HG03066 (cell line): Measurements from ENCODE around the gene KIF1B.
"Not testable (repeated sequence)": the region's sequence is repeated elsewhere in the genome, so short reads cannot be mapped to it uniquely, and the experiment has no call there.

ENCODE experiments used
- ATAC-seq: cut with Tn5 transposase; IDR thresholded peaks from one replicate; pipeline ENCODE4 v1.9.1; 2021; ENCODE audit warnings: low read depth; ENCODE audit not compliant: unreplicated experiment

KIF1B gene

GRCh38 chr1:10189659-10190058, 20.7 kb upstream of the KIF1B start:
- ATAC-seq: no peak

DNA sequence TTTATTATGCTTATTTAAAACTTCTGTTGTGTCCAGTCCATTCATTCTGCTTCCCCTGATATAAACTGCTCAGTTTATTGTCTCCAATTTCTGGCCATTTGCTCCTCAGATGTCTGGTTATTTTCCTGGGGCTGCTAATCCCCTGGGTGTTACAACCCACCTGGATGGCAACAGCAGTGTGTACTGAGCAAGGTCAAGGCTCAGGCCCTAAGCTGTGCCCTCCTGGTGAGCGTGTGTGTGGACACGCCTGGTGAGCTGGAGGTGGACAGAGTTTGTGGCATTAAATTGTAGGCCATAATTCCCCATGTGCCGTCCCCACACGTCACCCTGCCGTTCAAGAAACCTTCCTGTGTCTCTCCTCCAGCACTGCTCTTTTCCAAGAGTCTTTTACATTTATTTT, 18.1 kb upstream of the KIF1B start:
- ATAC-seq: no peak

DNA sequence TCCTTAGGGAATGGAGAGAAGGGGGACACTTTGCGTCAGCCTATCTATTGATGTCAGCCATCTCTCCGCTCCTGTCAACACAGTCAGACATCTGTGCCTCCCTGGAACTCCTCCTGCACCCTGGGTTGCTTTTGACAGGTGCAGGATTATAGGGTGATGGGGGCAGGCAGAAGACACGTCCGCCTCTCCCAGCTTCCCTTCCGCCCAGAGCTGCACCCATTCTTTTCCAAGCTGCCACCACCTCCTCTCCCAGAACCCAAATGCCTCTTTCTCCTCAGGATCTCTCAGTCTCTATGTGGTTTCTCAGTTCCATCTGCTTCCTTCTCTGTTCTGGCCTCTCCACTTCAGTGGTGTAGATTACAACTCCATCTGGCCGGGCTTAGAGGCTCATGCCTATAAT, 17.1 kb upstream of the KIF1B start:
- no peak for ATAC-seq

DNA sequence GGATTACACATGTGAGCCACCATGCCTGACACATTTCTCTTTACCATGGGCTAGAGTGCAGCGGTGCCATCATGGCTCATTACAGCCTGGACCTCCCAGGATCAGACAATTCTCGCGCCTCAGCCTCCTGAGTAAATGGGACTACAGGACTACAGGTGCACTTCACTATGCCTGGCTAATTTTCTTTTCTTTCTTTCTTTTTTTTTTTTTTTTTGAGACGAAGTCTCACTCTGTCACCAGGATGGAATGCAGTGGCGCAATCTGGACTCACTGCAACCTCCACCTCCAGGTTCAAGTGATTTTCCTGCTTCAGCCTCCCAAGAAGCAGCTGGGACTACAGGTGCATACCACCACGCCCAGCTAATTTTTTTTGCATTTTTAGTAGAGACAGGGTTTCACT, 14.8 kb upstream of the KIF1B start:
- ATAC-seq: no peak

DNA sequence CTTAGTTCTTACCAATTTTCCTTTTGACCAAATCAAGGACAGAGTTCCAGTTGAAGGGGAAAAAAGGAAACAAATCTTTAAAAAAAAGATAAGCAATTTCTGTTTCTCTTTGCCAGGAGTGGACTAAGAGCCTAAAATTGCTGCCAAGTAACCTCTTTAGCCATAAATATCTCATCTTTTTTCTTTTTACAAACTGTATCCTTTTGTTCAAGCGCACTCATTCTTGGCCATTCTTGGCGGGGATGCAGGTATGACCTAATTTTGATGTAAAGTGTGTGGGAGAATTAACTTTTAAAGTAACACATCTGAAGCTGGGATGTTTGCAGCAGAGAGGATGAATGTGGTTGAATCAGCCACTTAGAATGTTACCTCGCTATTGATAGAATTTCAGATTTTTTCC, 13.4 kb upstream of the KIF1B start:
- no peak for ATAC-seq

- ATAC-seq: no peak
These were observed 9.8 kb upstream of the KIF1B start for GRCh38 chr1:10200620-10201019.

DNA sequence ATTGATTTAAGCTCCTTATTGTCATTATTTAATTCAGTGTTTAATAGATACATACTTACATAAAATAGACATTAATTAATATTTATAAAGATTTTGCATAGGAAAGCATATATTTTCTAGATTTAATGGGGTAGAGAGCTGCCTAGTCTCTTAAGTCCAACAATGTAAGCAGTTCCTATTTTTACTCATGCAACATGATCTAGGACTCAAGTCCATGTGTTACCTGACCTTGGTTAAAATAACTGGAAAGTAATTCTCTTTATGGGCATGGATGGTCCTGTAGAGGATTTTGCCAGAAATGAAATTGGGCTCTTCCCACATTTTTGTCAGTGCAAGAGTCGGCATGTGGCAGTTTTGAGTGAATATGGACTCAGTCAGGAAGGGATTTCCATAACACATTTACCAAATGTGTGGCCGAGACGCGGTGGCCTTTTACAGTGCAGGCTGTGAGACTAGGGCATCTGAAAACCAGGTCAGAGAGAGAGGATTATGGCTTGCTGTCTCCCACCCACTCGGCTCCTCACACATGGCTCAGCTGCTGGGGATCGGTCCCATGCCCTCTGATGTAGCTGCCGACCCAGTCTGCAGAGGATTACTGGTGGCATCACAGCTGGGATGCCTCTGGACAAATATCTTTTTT, 6.2 kb upstream of the KIF1B start:
- ATAC-seq: no peak

- not testable (repeated sequence) for ATAC-seq
These were observed 5.2 kb upstream of the KIF1B start for GRCh38 chr1:10205206-10205605.

- ATAC-seq: no peak
These were observed 2.6 kb upstream of the KIF1B start for GRCh38 chr1:10207810-10208209.

GRCh38 chr1:10208537-10208936, 1.8 kb upstream of the KIF1B start:
- no peak for ATAC-seq

DNA sequence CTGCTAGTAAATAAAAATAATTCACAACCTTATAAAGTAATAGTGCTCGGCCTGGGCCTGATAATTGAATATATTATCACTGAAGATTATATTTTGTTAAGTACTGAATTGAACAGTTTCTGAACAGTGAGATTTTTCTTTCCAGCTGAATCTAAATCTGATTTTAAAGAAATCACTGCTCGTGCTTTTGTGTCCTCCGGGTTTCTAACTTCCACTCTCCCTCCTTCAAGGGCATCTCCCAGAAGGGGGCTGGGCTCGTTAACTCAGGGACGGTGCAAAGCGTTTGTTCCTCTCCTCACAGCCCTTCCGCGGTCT, 823 bp upstream of the KIF1B start:
- no peak for ATAC-seq

DNA sequence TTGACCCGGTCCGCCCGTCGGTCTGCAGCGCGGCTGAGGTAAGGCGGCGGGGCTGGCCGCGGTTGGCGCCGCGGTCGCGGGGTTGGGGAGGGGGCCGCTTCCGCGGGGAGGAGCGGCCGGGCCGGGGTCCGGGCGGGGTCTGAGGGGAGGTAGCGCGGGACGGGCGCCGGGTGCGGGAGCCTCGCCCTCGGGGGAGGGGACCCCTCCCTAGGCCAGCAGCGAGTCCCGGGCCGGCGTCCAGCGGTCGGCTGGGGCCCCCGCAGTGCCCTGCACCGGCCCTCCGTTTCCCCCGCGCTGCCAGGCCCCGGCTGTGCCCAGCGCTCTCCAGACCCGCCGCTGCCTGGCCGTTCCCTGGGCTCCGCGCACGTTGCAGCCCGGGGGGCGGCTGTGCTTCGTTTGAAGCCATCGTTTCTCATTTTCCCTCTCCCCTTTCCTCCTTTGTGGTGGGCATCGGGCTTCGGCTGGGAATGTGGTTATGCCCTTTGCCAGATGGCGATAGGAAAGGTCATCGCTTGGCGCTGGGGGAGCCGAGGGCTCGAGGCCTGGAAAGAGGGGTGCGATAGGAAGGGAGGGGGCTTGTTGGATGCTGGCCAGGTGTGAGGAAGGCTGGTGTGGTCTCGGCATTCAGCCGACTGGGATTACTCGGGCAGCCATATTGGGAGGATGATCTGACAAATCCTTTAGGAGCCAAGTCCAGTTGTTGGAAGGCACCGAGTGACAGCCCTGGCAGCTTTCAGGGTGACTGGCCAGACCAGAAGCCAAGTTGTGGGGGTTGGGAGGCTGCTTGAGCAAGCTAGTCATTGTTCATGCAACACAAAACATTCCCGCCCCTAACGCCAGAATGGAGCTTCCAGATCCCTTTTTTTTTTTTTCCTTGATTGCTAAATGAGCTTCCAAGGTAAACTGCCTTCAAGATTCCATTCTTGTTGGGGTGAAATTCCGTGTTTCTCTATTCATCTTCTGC, 753 bp downstream of the KIF1B start:
- no peak for ATAC-seq

DNA sequence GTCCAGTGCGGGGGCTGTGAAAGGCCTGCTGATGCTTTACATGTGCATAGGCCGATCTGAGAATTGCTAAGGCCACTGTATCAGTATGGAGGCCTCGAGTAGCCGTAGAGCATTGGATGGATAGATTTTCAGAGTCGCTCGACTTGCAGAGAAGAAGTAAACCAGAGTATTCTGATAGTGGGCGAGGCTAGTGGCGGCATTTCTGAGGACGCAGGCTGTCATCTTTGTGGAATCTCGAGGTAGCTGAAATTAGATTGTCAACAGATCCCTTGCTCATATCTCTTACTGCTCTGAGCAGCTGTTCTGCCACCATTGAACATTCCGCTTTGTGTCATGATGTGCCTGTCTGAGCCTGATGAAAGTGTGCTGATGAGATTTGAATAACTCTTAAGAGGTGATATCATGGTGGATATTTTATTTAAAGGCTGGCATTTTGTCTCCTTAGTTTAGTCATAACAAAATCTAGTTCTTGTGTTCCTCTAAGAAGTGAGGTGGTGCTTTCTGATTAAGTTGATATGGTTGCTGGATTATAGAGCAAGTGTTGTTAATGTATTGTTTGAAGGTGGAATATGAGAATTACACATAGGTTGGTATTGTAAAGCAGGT, 1.5 kb downstream of the KIF1B start:
- no peak for ATAC-seq

GRCh38 chr1:10212476-10212875, 2.1 kb downstream of the KIF1B start:
- no peak for ATAC-seq

GRCh38 chr1:10213186-10213705, 2.9 kb downstream of the KIF1B start:
- ATAC-seq: no peak

DNA sequence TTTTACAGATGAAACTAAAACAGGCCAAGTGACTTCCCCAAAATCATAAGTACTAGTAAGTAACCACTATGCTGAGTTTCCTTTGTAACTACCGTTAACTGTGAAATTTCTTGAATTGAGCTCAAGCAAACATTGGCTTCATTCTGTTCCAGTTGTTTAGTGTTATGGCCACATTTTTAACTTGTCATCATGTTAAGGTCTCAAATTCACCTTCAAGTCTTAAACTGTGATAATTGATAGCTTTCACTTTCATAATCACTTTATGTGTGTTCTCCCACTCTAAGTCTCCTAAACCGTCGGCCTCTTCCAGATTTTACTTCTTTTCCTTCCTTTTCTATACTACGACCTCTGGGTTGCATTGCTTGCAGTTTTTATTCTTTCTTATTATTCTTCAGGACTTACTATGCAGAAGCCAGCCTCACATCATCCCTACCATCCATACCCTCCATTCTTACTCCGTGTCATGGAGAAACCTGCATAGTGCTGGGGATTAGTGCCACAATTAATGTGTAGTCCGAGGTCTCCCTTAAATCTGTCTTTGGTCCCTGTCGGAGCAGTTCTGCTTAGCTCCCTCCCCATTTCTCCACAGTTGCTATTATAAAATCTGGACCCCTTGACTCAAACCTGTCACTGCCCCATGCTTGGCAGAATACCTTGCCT, 5.8 kb downstream of the KIF1B start:
- no peak for ATAC-seq

- no peak for ATAC-seq
These were observed 7.5 kb downstream of the KIF1B start for GRCh38 chr1:10217748-10218441.

DNA sequence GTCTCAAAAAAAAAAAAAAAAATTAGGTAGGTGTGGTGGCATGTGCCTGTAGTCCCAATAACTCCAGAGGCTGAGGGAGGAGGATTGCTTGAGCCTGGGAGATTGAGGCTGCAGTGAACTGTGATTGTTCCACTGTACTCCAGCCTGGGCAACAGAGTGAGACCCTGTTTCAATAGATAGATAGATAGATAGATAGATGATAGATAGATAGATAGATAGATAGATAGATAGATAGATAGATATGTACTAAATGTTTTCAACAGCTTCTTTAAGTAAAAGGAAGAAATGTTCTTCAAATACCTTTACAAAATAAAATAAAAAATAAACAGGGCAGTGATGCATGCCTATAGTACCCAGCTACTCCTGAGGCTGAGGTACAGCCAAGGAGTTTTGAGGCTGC, 9.8 kb downstream of the KIF1B start:
- ATAC-seq: no peak

GRCh38 chr1:10220657-10221056, 10.3 kb downstream of the KIF1B start:
- ATAC-seq: not testable (repeated sequence)

GRCh38 chr1:10225573-10225972, 15.2 kb downstream of the KIF1B start:
- no peak for ATAC-seq
